Breast epithelium (tissue), 3 donors: ENCODE measurements around the gene GRIK3.

Experiments
- CTCF ChIP-seq, 3 donors: fragments of 450-650 bp; IDR thresholded peaks; one replicate each; pipeline ENCODE4 v1.5.1; 2016 to 2017; ENCODE audit warnings: antibody characterized with exemption in 3 of 3, mild to moderate bottlenecking in 3 of 3, moderate library complexity in 3 of 3
- POLR2A ChIP-seq: fragments of 450-650 bp; IDR thresholded peaks from one replicate; pipeline ENCODE4 v1.6.1; 2016; ENCODE audit warnings: antibody characterized with exemption, mild to moderate bottlenecking, moderate library complexity

- TF ChIP-seq CTCF (IDR thresholded peaks at IDR 0.05) (no peak), POLR2A (no peak)
Measured at GRCh38 chr1:36771660-36772284, 262.5 kb downstream of the GRIK3 start.
